Ovary (tissue), 3 donors: Measurements from ENCODE around the gene GNAT3.

ENCODE experiments used
- EP300 ChIP-seq: sonication (generic); formaldehyde crosslinking; IDR thresholded peaks from one replicate; pipeline ENCODE4 v1.6.1; 2017; ENCODE audit warnings: antibody characterized with exemption
- TF ChIP-seq, protein P1 (sequence below), 3 donors: fragments of 450-650 bp in 2 of 3; fragments of 200-600 bp in 1 of 3; IDR thresholded peaks; one replicate each; pipeline versions ENCODE4 v1.5.1 to v1.8.0; 2016 to 2022; ENCODE audit warnings: antibody characterized with exemption in 3 of 3, mild to moderate bottlenecking in 1 of 3
- donor health status: DM: no; HTN: no; CAD: no.

GRCh38 chr7:80480566-80480965, 31.3 kb downstream of the GNAT3 start:
- TF ChIP-seq, protein P1, sequence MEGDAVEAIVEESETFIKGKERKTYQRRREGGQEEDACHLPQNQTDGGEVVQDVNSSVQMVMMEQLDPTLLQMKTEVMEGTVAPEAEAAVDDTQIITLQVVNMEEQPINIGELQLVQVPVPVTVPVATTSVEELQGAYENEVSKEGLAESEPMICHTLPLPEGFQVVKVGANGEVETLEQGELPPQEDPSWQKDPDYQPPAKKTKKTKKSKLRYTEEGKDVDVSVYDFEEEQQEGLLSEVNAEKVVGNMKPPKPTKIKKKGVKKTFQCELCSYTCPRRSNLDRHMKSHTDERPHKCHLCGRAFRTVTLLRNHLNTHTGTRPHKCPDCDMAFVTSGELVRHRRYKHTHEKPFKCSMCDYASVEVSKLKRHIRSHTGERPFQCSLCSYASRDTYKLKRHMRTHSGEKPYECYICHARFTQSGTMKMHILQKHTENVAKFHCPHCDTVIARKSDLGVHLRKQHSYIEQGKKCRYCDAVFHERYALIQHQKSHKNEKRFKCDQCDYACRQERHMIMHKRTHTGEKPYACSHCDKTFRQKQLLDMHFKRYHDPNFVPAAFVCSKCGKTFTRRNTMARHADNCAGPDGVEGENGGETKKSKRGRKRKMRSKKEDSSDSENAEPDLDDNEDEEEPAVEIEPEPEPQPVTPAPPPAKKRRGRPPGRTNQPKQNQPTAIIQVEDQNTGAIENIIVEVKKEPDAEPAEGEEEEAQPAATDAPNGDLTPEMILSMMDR (IDR thresholded peaks at IDR 0.05) = no peak
- TF ChIP-seq EP300 = no peak
